Fibroblast of mammary gland (primary cell): Measurements from ENCODE around the gene FRAS1.

ENCODE experiments used
- DNase-seq: peaks from one replicate; pipeline ENCODE4 v3.0.0-alpha.2; 2010; ENCODE audit warnings: low read depth
- H3K4me3 ChIP-seq: 2 replicates; pipeline ENCODE4 v1.5.1; 2011; ENCODE audit warnings: low read depth, mild to moderate bottlenecking, low read length, moderate library complexity; ENCODE audit not compliant: control insufficient read depth
- TF ChIP-seq, protein P1 (sequence below): conservative IDR thresholded peaks from 2 replicates; pipeline ENCODE4 v1.5.1; 2011; ENCODE audit warnings: low read depth, low read length, inconsistent platforms; ENCODE audit not compliant: control insufficient read depth, insufficient read depth

The FRAS1 gene

GRCh38 chr4:78437608-78438088 lies 380.5 kb downstream of the FRAS1 start:
- TF ChIP-seq, protein P1, sequence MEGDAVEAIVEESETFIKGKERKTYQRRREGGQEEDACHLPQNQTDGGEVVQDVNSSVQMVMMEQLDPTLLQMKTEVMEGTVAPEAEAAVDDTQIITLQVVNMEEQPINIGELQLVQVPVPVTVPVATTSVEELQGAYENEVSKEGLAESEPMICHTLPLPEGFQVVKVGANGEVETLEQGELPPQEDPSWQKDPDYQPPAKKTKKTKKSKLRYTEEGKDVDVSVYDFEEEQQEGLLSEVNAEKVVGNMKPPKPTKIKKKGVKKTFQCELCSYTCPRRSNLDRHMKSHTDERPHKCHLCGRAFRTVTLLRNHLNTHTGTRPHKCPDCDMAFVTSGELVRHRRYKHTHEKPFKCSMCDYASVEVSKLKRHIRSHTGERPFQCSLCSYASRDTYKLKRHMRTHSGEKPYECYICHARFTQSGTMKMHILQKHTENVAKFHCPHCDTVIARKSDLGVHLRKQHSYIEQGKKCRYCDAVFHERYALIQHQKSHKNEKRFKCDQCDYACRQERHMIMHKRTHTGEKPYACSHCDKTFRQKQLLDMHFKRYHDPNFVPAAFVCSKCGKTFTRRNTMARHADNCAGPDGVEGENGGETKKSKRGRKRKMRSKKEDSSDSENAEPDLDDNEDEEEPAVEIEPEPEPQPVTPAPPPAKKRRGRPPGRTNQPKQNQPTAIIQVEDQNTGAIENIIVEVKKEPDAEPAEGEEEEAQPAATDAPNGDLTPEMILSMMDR: no peak
- no peak overlapping the region for H3K4me3 ChIP-seq
- DNase-seq: no peak

DNA sequence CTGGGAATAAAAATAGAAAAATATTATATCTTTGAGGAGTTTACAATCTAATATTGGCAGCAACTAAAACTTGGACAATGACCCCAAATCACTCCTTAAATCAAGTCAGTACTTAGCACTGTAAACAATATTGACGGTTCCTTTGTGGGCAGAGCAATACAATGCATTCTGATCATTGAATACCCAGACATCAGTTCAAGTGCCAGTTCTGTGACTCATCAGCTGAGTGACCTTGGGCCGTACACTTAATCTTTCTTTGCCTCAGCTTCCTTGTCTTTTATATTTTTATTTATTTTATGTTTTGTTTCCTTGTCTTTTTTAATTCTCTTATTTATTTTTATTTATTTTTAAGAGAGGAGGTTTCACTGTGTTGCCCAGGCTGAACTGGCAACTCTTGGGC lies 382.2 kb downstream of the FRAS1 start:
- TF ChIP-seq, protein P1: no peak
- no peak overlapping the region for H3K4me3 ChIP-seq
- no peak for DNase-seq

DNA sequence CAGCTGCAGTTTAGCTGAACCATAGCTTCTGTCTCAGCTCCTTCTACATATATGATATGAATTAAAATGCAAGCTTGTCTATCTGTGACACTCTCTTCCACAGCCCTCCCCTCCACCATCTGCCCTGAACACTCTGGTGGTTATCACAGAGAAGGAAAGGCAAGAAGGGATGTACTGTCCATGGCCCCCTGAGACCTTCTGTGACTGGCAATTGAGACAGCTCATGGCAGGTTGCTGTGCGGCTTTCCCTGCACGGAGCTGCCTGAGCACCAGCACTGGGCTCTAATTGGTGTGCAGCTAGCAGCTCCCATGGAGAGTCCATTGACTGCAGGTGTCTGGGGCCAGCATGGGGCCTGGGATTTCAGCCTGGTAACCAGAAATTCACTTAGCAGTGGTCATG lies 384.6 kb downstream of the FRAS1 start:
- no peak overlapping the region for H3K4me3 ChIP-seq
- TF ChIP-seq, protein P1: no peak
- no peak for DNase-seq

DNA sequence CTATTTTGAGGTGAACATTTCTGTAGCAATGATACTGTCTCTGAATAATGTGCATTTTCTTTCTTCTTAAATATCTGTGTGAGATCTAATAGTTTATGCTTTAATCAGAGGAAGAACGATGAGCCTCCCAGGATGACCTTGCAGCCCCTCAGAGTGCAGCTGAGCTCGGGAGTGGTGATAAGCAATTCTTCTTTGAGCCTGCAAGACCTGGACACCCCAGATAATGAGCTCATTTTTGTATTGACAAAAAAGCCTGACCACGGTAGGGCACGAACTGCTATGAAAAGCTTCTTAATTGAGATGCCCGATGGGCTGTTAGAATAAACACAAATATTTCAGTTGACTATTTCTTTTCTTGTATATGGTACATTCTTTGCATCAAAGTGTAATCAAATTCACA lies 389.5 kb downstream of the FRAS1 start:
- TF ChIP-seq, protein P1: no peak
- no peak for DNase-seq
- no peak overlapping the region for H3K4me3 ChIP-seq

GRCh38 chr4:78451407-78451806 lies 394.3 kb downstream of the FRAS1 start:
- no peak for DNase-seq
- TF ChIP-seq, protein P1: no peak
- H3K4me3 ChIP-seq: no peak overlapping the region

GRCh38 chr4:78454016-78454415 lies 396.9 kb downstream of the FRAS1 start:
- TF ChIP-seq, protein P1: no peak
- H3K4me3 ChIP-seq: no peak overlapping the region
- no peak for DNase-seq

GRCh38 chr4:78457751-78458150 lies 400.6 kb downstream of the FRAS1 start:
- TF ChIP-seq, protein P1: no peak
- DNase-seq: no peak
- no peak overlapping the region for H3K4me3 ChIP-seq
